Glutamatergic neuron (in vitro differentiated cells): ENCODE measurements around the gene THEM4. TPM values are rescaled to one million over a fixed set of nuclear protein-coding genes. Genes with fewer than 3 reads are reported as not detected.
"Not testable (repeated sequence)": the region's sequence is repeated elsewhere in the genome, so short reads cannot be mapped to it uniquely, and the experiment has no call there.

Experiments used
- DNase-seq: peaks from one replicate; pipeline ENCODE4 v3.0.0; 2022
- H3K27ac Mint-ChIP-seq: one replicate; pipeline ENCODE4 v1.8.0; 2020; ENCODE audit warnings: mild to moderate bottlenecking, mixed read lengths, inconsistent platforms; ENCODE audit not compliant: unreplicated experiment
- H3K27me3 Mint-ChIP-seq: one replicate; pipeline ENCODE4 v1.8.0; 2020; ENCODE audit warnings: mild to moderate bottlenecking, moderate library complexity, mixed read lengths, inconsistent platforms; ENCODE audit not compliant: unreplicated experiment
- H3K36me3 Mint-ChIP-seq: one replicate; pipeline ENCODE4 v1.8.0; 2020; ENCODE audit warnings: mild to moderate bottlenecking, mixed read lengths, inconsistent platforms; ENCODE audit not compliant: unreplicated experiment
- H3K4me1 Mint-ChIP-seq: one replicate; pipeline ENCODE4 v1.8.0; 2020; ENCODE audit warnings: mild to moderate bottlenecking, low read depth, mixed read lengths, inconsistent platforms; ENCODE audit not compliant: unreplicated experiment
- H3K4me3 Mint-ChIP-seq: one replicate; pipeline ENCODE4 v1.8.0; 2020; ENCODE audit warnings: mild to moderate bottlenecking, mixed read lengths, inconsistent platforms; ENCODE audit not compliant: unreplicated experiment
- H3K9me3 Mint-ChIP-seq: one replicate; pipeline ENCODE4 v1.8.0; 2020; ENCODE audit warnings: mild to moderate bottlenecking, moderate library complexity, mixed read lengths, inconsistent platforms; ENCODE audit not compliant: unreplicated experiment
- CTCF ChIP-seq: fragments of 200-600 bp; sonication (generic); IDR thresholded peaks from one replicate; pipeline ENCODE4 v1.5.0; 2021; ENCODE audit not compliant: partially characterized antibody, unreplicated experiment
- total RNA-seq: library from RNA; stranded (reverse); fragmentation: NEBNext Ultra II Directional; extraction: Animal tissue kit (Norgen Biotek cat#: 25700); gene quantifications from one replicate; pipeline ENCODE4 v1.2.1, GENCODE V29; 2021; ENCODE audit not compliant: unreplicated experiment

THEM4 gene
- total RNA-seq, 1 donor from 2014 or later = 15.5 TPM

GRCh38 chr1:151885479-151885878, 23.8 kb downstream of the THEM4 start:
- Mint-ChIP-seq H3K27me3 (no peaks in the 10 kb centered on the region), H3K9me3 (peaks cover 2% of the 10 kb centered on the region), H3K4me3 (no peak overlapping the region), H3K27ac (no peak overlapping the region), H3K36me3 (peaks cover 5% of the 10 kb centered on the region), H3K4me1 (no peaks in the 10 kb centered on the region)
- DNase-seq = no peak
- TF ChIP-seq CTCF = no peak

GRCh38 chr1:151884879-151885278, 24.4 kb downstream of the THEM4 start:
- not testable (repeated sequence) for H3K27me3 Mint-ChIP-seq, DNase-seq, H3K4me3 Mint-ChIP-seq, H3K4me1 Mint-ChIP-seq, H3K9me3 Mint-ChIP-seq, H3K36me3 Mint-ChIP-seq, H3K27ac Mint-ChIP-seq

GRCh38 chr1:151884445-151884844, 24.9 kb downstream of the THEM4 start:
- DNase-seq, H3K4me1 Mint-ChIP-seq, H3K36me3 Mint-ChIP-seq, H3K27me3 Mint-ChIP-seq, H3K9me3 Mint-ChIP-seq, H3K27ac Mint-ChIP-seq, H3K4me3 Mint-ChIP-seq: not testable (repeated sequence)

- not testable (repeated sequence) for H3K27me3 Mint-ChIP-seq, H3K27ac Mint-ChIP-seq, DNase-seq, H3K9me3 Mint-ChIP-seq, H3K4me3 Mint-ChIP-seq, H3K4me1 Mint-ChIP-seq, H3K36me3 Mint-ChIP-seq
These were observed 25.4 kb downstream of the THEM4 start for GRCh38 chr1:151883898-151884297.

- H3K27ac Mint-ChIP-seq, H3K4me1 Mint-ChIP-seq, H3K36me3 Mint-ChIP-seq, H3K27me3 Mint-ChIP-seq, H3K9me3 Mint-ChIP-seq, H3K4me3 Mint-ChIP-seq, DNase-seq: not testable (repeated sequence)
These were observed 26.4 kb downstream of the THEM4 start for GRCh38 chr1:151882918-151883317.

- no peak for DNase-seq
- H3K4me1 Mint-ChIP-seq = peaks cover 4% of the 10 kb centered on the region
- peaks cover 5% of the 10 kb centered on the region for H3K36me3 Mint-ChIP-seq
- no peak overlapping the region for H3K27ac Mint-ChIP-seq
- TF ChIP-seq CTCF = no peak
- no peak overlapping the region for H3K4me3 Mint-ChIP-seq
- peaks cover 2% of the 10 kb centered on the region for H3K9me3 Mint-ChIP-seq
- no peaks in the 10 kb centered on the region for H3K27me3 Mint-ChIP-seq
These were observed 26.8 kb downstream of the THEM4 start for GRCh38 chr1:151882466-151882865.

GRCh38 chr1:151881479-151881878, 27.8 kb downstream of the THEM4 start:
- Mint-ChIP-seq H3K9me3 (peaks cover 2% of the 10 kb centered on the region), H3K27me3 (no peaks in the 10 kb centered on the region), H3K4me1 (peaks cover 9% of the 10 kb centered on the region), H3K27ac (no peak overlapping the region), H3K36me3 (peaks cover 5% of the 10 kb centered on the region), H3K4me3 (no peak overlapping the region)
- TF ChIP-seq CTCF = no peak
- DNase-seq = no peak
